ENCODE results near the gene ITGAE. TPM values are rescaled to one million over a fixed set of nuclear protein-coding genes. Genes with fewer than 3 reads are reported as not detected.

ITGAE gene
- polyA plus RNA-seq, 3 donors, result 66.6 to 102 (median 78.8) TPM

DNA sequence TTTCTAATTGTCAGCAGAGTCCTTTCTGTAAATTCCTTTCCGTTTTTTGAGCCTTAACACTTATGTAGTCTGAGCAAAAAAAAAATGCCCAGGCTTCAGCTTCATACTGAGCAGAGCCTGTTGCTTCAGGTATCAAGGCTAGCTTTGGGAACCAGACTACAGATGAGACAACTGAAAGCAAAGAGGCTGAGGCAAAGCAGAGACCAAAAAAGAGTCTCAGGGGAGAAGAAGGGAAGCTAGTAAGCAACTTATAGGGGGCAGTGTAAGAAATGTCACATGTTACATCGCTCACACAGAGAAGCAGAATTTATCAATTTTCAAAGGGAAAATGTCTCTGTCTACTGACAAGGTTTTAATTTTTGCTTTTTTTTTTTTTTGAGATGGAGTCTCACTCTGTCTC, 73.9 kb downstream of the ITGAE start:
- Histone ChIP-seq H3K9me3 (replicated peaks in 1 of 2; ENCODE audit: control insufficient read depth in 1 of 2, insufficient read depth in 1 of 2, low read length in 2 of 2) (no peaks in the 10 kb centered on the region), H3K9ac (ENCODE audit: insufficient read depth, low read length, poor library complexity, severe bottlenecking) (no peak overlapping the region), H3K27ac (ENCODE audit: low read depth in 1 of 2, low read length in 2 of 2) (no peak overlapping the region), H3K79me2 (ENCODE audit: insufficient read depth, low read length) (peaks cover 60% of the 10 kb centered on the region), H3K4me3 (replicated peaks in 1 of 3; ENCODE audit: low read depth in 2 of 3, low read length in 3 of 3) (no peak overlapping the region), H3K4me1 (ENCODE audit: control insufficient read depth in 1 of 2, insufficient read depth in 2 of 2, low read length in 2 of 2) (peaks cover 20 to 27% of the 10 kb centered on the region in 2 donors), H2AFZ (ENCODE audit: insufficient read depth, low read depth, low read length, poor library complexity, severe bottlenecking) (no peak overlapping the region), H4K20me1 (ENCODE audit: insufficient read depth, low read length) (no peaks in the 10 kb centered on the region), H3K36me3 (replicated peaks in 1 of 2; ENCODE audit: control insufficient read depth in 1 of 2, insufficient read depth in 2 of 2, low read length in 2 of 2) (peaks cover 0 to 10% of the 10 kb centered on the region in 2 donors), H3K4me2 (replicated peaks; ENCODE audit: extremely low read depth, low read length, poor library complexity, severe bottlenecking) (no peak overlapping the region), H3K27me3 (ENCODE audit: control insufficient read depth in 2 of 2, insufficient read depth in 2 of 2, low read length in 2 of 2) (no peaks in the 10 kb centered on the region)
- peaks cover 32% of the 10 kb centered on the region for H3K4me1 Mint-ChIP-seq
- peaks cover 6 to 32% of the 10 kb centered on the region in 2 donors for H3K36me3 Mint-ChIP-seq
- no peak overlapping the region for H3K4me3 Mint-ChIP-seq
- intact Hi-C loops (cut with micrococcal nuclease), result no loop called here
- H3K9me3 Mint-ChIP-seq, result no peaks in the 10 kb centered on the region
- H3K27ac Mint-ChIP-seq, result no peak overlapping the region
- H3K27me3 Mint-ChIP-seq (ENCODE audit: low read depth in 3 of 3), result peaks cover 0 to 1% (median 0%) of the 10 kb centered on the region in 3 donors
- DNase-seq, result no peak
- TF ChIP-seq, protein P1, sequence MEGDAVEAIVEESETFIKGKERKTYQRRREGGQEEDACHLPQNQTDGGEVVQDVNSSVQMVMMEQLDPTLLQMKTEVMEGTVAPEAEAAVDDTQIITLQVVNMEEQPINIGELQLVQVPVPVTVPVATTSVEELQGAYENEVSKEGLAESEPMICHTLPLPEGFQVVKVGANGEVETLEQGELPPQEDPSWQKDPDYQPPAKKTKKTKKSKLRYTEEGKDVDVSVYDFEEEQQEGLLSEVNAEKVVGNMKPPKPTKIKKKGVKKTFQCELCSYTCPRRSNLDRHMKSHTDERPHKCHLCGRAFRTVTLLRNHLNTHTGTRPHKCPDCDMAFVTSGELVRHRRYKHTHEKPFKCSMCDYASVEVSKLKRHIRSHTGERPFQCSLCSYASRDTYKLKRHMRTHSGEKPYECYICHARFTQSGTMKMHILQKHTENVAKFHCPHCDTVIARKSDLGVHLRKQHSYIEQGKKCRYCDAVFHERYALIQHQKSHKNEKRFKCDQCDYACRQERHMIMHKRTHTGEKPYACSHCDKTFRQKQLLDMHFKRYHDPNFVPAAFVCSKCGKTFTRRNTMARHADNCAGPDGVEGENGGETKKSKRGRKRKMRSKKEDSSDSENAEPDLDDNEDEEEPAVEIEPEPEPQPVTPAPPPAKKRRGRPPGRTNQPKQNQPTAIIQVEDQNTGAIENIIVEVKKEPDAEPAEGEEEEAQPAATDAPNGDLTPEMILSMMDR (IDR thresholded peaks at IDR 0.05), result no peak
- WGBS (ENCODE audit: insufficient coverage), result 100% methylated on average over 1 of the region's 2 CpGs

DNA sequence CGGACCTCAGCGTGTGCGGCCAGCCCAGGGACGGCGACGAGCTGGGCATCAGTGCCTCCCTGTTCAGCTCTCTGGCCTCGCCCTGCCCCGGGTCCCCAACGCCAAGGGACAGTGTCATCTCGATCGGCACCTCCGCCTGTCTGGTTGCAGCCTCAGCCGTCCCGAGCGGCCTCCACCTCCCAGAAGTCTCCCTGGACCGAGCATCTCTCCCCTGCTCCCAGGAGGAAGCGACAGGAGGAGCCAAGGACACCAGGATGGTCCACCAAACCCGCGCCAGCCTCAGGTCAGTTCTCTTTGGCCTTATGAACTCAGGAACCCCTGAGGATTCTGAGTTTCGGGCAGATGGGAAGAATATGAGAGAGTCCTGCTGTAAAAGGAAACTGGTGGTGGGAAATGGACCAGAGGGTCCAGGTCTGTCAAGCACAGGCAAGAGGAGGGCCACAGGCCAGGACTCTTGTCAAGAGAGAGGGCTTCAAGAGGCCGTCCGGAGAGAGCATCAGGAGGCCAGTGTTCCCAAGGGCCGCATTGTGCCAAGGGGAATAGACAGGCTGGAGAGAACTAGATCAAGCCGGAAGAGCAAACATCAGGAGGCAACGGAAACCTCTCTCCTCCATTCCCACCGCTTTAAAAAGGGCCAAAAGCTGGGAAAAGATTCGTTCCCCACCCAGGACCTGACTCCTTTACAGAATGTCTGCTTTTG, 76.5 kb downstream of the ITGAE start:
- Mint-ChIP-seq H3K36me3 (peaks cover 8 to 46% of the 10 kb centered on the region in 2 donors), H3K4me3 (peak overlapping the region; percentile 90 to 97), H3K27me3 (ENCODE audit: low read depth in 3 of 3) (no peaks in the 10 kb centered on the region), H3K9me3 (no peaks in the 10 kb centered on the region), H3K27ac (peak overlapping the region in 2 of 7 donors; percentile 52 to 89), H3K4me1 (peaks cover 53% of the 10 kb centered on the region)
- Histone ChIP-seq H3K36me3 (replicated peaks in 1 of 2; ENCODE audit: control insufficient read depth in 1 of 2, insufficient read depth in 2 of 2, low read length in 2 of 2) (peaks cover 0 to 8% of the 10 kb centered on the region in 2 donors), H3K27ac (ENCODE audit: low read depth in 1 of 2, low read length in 2 of 2) (no peak overlapping the region), H3K4me3 (replicated peaks in 1 of 3; ENCODE audit: low read depth in 2 of 3, low read length in 3 of 3) (peak overlapping the region; percentile 88 to 94 (median 93)), H3K4me1 (ENCODE audit: control insufficient read depth in 1 of 2, insufficient read depth in 2 of 2, low read length in 2 of 2) (peaks cover 41 to 51% of the 10 kb centered on the region in 2 donors), H3K9ac (ENCODE audit: insufficient read depth, low read length, poor library complexity, severe bottlenecking) (peak overlapping the region; percentile 82), H2AFZ (ENCODE audit: insufficient read depth, low read depth, low read length, poor library complexity, severe bottlenecking) (peak overlapping the region; percentile 100), H3K79me2 (ENCODE audit: insufficient read depth, low read length) (peaks cover 72% of the 10 kb centered on the region), H3K9me3 (replicated peaks in 1 of 2; ENCODE audit: control insufficient read depth in 1 of 2, insufficient read depth in 1 of 2, low read length in 2 of 2) (no peaks in the 10 kb centered on the region), H3K4me2 (replicated peaks; ENCODE audit: extremely low read depth, low read length, poor library complexity, severe bottlenecking) (peak overlapping the region; percentile 96), H4K20me1 (ENCODE audit: insufficient read depth, low read length) (no peaks in the 10 kb centered on the region), H3K27me3 (ENCODE audit: control insufficient read depth in 2 of 2, insufficient read depth in 2 of 2, low read length in 2 of 2) (no peaks in the 10 kb centered on the region)
- intact Hi-C loops (cut with micrococcal nuclease), result loop anchor here (5.0 kb wide), 1 partner anchor 42 kb away; no protein-coding TSS in a partner anchor
- TF ChIP-seq, protein P1 (IDR thresholded peaks at IDR 0.05), result no peak
- 22% methylated on average over 24 of the region's 27 CpGs for whole genome bisulfite sequencing (ENCODE audit: insufficient coverage)
- no peak for DNase-seq
